Measurements from ENCODE around the gene FAM120C.

FAM120C gene, protein sequence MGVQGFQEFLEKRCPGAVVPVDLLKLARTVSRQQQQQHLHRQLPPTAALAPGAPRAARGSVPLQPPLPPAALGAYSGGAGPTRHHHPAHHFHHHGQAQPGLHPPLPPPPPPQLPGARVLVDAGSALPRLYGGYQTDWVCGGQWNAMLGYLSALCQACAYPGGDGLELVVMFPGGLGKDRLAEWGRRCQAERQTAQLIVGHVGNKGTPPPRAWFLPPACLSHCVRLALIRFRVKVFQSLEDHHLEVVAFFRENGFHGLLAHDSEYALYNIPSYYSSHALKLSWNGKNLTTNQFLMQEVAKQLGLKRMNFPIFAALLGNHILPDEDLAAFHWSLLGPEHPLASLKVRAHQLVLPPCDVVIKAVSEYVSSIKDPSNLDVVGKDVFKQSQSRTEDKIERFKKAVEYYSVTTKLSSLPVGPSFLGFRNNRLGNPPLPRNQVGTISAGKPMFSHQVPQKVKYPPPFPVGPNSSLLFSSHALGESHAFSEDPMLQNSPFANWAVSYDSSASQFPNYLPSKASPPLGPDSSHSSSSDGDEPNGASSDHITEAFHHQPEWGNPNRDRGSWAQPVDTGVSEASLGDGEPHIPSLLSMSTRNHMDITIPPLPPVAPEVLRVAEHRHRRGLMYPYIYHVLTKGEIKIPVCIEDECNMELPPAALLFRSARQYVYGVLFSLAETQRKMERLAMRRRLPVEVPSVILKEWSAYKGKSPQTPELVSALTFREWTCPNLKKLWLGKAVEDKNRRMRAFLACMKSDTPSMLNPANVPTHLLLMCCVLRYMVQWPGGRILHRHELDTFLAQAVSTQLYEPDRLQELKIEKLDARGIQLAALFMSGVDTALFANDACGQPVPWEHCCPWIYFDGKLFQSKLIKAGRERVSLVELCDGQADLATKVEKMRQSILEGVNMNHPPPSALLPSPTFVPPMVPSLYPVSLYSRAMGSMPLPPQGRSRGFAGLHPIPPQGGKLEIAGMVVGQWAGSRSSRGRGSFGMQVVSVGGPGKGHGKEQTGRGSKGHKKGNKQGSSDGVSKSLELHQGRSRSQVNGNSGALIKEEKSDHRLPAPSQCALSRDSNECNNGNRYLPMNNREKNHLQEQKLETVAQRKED

DNA sequence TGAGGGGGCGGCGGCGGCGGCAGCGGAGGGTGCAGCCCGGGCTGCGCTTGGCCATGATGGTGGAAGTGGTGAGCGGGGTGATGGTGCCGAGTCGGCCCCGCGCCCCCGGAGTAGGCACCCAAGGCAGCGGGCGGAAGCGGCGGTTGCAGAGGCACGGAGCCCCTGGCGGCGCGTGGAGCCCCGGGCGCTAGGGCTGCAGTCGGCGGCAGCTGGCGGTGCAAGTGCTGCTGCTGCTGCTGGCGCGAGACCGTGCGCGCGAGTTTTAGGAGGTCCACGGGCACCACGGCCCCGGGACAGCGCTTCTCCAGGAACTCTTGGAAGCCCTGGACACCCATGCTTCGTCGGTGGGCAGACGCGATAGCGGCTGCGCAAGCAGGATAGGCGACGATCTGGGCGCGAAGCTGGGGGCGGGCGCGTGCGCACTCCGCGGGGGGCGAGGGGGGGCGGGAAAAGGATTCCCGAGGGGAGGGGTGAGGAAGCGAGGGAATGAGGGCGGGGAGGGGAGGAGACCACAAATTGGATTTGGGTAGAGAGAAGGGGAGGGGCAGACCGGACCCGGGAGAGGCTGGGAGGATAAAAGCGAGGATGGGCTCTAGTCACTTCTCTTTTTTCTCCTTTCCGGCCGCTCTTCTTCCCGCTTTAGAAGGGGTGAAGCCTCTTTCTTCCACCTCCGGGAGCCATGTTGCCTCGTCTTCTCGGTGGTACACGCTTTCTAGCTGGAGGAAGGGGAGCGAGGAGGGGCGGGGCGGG, at the start of gene FAM120C:
Gene FAM120C, minus strand, starts transcription at position 391 of the 750 bp plus-strand sequence. Its CDS starts 56 bp downstream, at position 335.
- Histone ChIP-seq H3K4me1 (ENCODE audit: low read depth, poor library complexity, severe bottlenecking) (peaks cover 38% of the 10 kb centered on the region), H3K4me2 (peak within 1 kb of the TSS; percentile 93), H3K79me2 (ENCODE audit: insufficient read depth, low read depth) (peaks cover 47% of the 10 kb centered on the region), H3K27me3 (ENCODE audit: insufficient read depth, low read depth) (no peaks in the 10 kb centered on the region), H3K4me3 (IDR thresholded peaks at IDR 0.05; ENCODE audit: insufficient read depth, low read depth, low read length) (no peak within 1 kb of the TSS), H3K27ac (peak within 1 kb of the TSS; percentile 76), H3K36me3 (ENCODE audit: insufficient read depth) (no peaks in the 10 kb centered on the region), H3K9ac (peak within 1 kb of the TSS; percentile 90), H2AFZ (ENCODE audit: low read depth) (peak within 1 kb of the TSS; percentile 61; the same call in 1 of the 2 replicates), H4K20me1 (ENCODE audit: insufficient read depth) (peaks cover 5% of the 10 kb centered on the region; the same call in 1 of the 2 replicates)
- TF ChIP-seq, protein P1, sequence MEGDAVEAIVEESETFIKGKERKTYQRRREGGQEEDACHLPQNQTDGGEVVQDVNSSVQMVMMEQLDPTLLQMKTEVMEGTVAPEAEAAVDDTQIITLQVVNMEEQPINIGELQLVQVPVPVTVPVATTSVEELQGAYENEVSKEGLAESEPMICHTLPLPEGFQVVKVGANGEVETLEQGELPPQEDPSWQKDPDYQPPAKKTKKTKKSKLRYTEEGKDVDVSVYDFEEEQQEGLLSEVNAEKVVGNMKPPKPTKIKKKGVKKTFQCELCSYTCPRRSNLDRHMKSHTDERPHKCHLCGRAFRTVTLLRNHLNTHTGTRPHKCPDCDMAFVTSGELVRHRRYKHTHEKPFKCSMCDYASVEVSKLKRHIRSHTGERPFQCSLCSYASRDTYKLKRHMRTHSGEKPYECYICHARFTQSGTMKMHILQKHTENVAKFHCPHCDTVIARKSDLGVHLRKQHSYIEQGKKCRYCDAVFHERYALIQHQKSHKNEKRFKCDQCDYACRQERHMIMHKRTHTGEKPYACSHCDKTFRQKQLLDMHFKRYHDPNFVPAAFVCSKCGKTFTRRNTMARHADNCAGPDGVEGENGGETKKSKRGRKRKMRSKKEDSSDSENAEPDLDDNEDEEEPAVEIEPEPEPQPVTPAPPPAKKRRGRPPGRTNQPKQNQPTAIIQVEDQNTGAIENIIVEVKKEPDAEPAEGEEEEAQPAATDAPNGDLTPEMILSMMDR (conservative IDR thresholded peaks at IDR 0.05; ENCODE audit: low read depth, low read length) = no peak

DNA sequence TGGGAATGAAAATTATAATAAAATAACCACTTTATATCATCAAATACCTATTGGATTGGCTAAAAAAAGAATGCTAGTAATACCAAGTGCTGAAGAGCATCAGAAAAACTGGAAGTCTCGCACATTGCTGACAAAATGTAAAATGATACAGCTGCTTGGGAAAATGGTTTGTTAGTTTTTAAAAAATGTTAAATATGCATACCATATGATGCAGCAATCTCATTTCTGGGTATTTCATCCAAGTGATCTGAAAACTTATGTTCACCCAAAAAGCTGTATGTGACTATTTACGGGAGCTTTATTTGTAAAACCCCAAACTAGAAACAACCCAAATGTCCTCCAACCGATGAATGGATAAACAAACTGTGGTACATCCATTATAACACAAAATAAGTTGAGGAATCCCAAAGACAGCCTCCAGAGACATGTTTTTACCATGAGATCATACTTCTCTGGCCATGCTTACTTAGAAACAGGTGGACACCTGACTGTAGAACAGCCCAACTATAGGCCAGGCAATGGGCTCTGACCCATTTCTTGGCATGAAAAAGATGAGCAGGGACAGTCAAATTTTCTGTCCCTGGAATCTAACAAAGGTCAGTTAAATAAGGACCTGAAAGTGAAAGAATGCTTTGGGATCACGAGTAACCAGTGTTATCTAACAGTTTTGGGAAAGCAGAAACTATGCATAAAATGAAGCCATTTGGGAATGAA, 47.5 kb upstream of the FAM120C start:
- no peak overlapping the region for H3K4me2 ChIP-seq

DNA sequence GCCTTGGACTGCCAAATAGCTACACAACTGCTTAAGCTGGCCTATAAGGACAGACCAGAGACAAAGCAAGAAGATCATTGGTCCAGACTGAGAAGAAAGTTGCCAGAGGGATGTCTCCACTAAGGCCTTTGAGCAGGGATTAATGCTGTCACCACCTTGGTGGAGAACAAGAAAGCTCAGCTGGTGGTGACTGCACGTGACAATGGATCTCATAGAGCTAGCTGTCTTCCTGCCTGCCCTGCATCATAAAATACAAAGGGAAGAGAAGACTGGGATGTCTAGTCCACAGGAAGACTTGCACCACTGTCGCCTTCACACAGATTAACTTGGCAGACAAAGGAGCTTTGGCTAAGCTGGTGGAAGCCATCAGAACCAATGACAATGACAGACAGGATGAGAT, 40.5 kb upstream of the FAM120C start:
- H3K27me3 ChIP-seq (ENCODE audit: insufficient read depth, low read depth) = no peaks in the 10 kb centered on the region
- H3K79me2 ChIP-seq (ENCODE audit: insufficient read depth, low read depth) = no peaks in the 10 kb centered on the region
- peaks cover 12% of the 10 kb centered on the region for H3K4me1 ChIP-seq (ENCODE audit: low read depth, poor library complexity, severe bottlenecking)
- TF ChIP-seq, protein P1 (conservative IDR thresholded peaks at IDR 0.05; ENCODE audit: low read depth, low read length) = no peak
- H3K4me2 ChIP-seq = no peak overlapping the region
- H3K4me3 ChIP-seq (IDR thresholded peaks at IDR 0.05; ENCODE audit: insufficient read depth, low read depth, low read length) = no peak overlapping the region
- no peaks in the 10 kb centered on the region for H4K20me1 ChIP-seq (ENCODE audit: insufficient read depth)
- no peaks in the 10 kb centered on the region for H3K36me3 ChIP-seq (ENCODE audit: insufficient read depth)
- H2AFZ ChIP-seq (ENCODE audit: low read depth) = no peak overlapping the region
- H3K27ac ChIP-seq = no peak overlapping the region
- no peak overlapping the region for H3K9ac ChIP-seq

More for the DNA sequence above, 47.5 kb upstream of the FAM120C start:
- Histone ChIP-seq H3K27ac (no peak overlapping the region), H3K4me1 (ENCODE audit: low read depth, poor library complexity, severe bottlenecking) (peaks cover 26% of the 10 kb centered on the region), H3K9ac (no peak overlapping the region), H3K4me3 (IDR thresholded peaks at IDR 0.05; ENCODE audit: insufficient read depth, low read depth, low read length) (no peak overlapping the region), H3K36me3 (ENCODE audit: insufficient read depth) (no peaks in the 10 kb centered on the region), H4K20me1 (ENCODE audit: insufficient read depth) (no peaks in the 10 kb centered on the region), H3K27me3 (ENCODE audit: insufficient read depth, low read depth) (no peaks in the 10 kb centered on the region), H2AFZ (ENCODE audit: low read depth) (no peak overlapping the region), H3K79me2 (ENCODE audit: insufficient read depth, low read depth) (no peaks in the 10 kb centered on the region)
- TF ChIP-seq, protein P1 (conservative IDR thresholded peaks at IDR 0.05; ENCODE audit: low read depth, low read length) = no peak

All from KMS-11 (cell line).